Thyroid gland (tissue), 4 donors: Measurements from ENCODE around the gene NPAS1. TPM values are rescaled to one million over a fixed set of nuclear protein-coding genes. Genes with fewer than 3 reads are reported as not detected.

Experiments used
- DNase-seq, 2 donors: peaks; one replicate each; pipeline ENCODE4 v3.0.0-alpha.2; 2019
- H3K27ac ChIP-seq, 3 donors: fragments of 200-600 bp; sonication (generic); 1 replicate in 2 of 3; 2 replicates in 1 of 3; pipeline ENCODE4 v1.5.1; 2016 to 2019; ENCODE audit warnings: mild to moderate bottlenecking in 1 of 3, moderate library complexity in 1 of 3
- H3K27me3 ChIP-seq: fragments of 200-600 bp; sonication (generic); one replicate; pipeline ENCODE4 v1.5.1; 2019
- H3K36me3 ChIP-seq, 2 donors: fragments of 200-600 bp; sonication (generic); one replicate each; pipeline ENCODE4 v1.5.1; 2016 to 2019
- H3K4me1 ChIP-seq, 2 donors: fragments of 200-600 bp; sonication (generic); one replicate each; pipeline ENCODE4 v1.5.1; 2017 to 2019
- H3K4me3 ChIP-seq, 3 donors: fragments of 200-600 bp; sonication (generic); replicated peaks in 1 of 3; 1 replicate in 2 of 3; 2 replicates in 1 of 3; pipeline ENCODE4 v1.5.1; 2016; ENCODE audit warnings: mild to moderate bottlenecking in 1 of 3
- H3K9me3 ChIP-seq: fragments of 200-600 bp; sonication (generic); one replicate; pipeline ENCODE4 v1.5.1; 2017
- CTCF ChIP-seq, 6 experiments: fragments of 200-600 bp in 3 of 6; fragments of 450-650 bp in 3 of 6; sonication (generic) in 3 of 6; IDR thresholded peaks; one replicate each; pipeline ENCODE4 v1.5.1; 2016 to 2019; ENCODE audit warnings: antibody characterized with exemption in 6 of 6, mild to moderate bottlenecking in 2 of 6, inconsistent platforms in 1 of 6, moderate library complexity in 1 of 6
- POLR2A ChIP-seq, 2 donors: fragments of 450-650 bp; IDR thresholded peaks; one replicate each; pipeline ENCODE4 v1.6.1; 2017; ENCODE audit warnings: antibody characterized with exemption in 2 of 2, mild to moderate bottlenecking in 2 of 2, moderate library complexity in 1 of 2
- WGBS, 2 donors: methylation state at CpG; one replicate each; pipeline ENCODE4 v1.1.5; 2017; 5-methylcytosine and 5-hydroxymethylcytosine counted together
- intact Hi-C: fragments of 100-400 bp; cut with DNase I; formaldehyde crosslinking; loops from one replicate; pipeline ENCODE4 v1.15.1; 2023
- total RNA-seq, 4 donors: library from RNA; depleted of rRNA; stranded (reverse); fragments of >200 nt; gene quantifications; one replicate each; pipeline ENCODE4 v1.2.3, GENCODE V29; 2016

Gene NPAS1
- total RNA-seq, 4 donors from 2014 or later: 0.56 to 0.71 TPM; not detected in 2

GRCh38 chr19:47018923-47019322 lies 714 bp upstream of the NPAS1 start:
- WGBS, 2 donors: 42 to 45% methylated on average over 12 of the region's 13 CpGs
- H3K4me1 ChIP-seq: peaks cover 7 to 30% of the 10 kb centered on the region in 2 donors
- no peak overlapping the region for H3K4me3 ChIP-seq
- peaks cover 31% of the 10 kb centered on the region for H3K27me3 ChIP-seq
- no peaks in the 10 kb centered on the region for H3K9me3 ChIP-seq
- no peak overlapping the region for H3K27ac ChIP-seq
- TF ChIP-seq POLR2A (IDR thresholded peaks at IDR 0.05): no peak
- no peaks in the 10 kb centered on the region for H3K36me3 ChIP-seq
- no peak for DNase-seq
- intact Hi-C loops: loop anchor here (10.0 kb wide), 1 partner anchor 226 kb away; no protein-coding TSS in a partner anchor

- intact Hi-C loops: loop anchor here (5.0 kb wide), 1 partner anchor 102 kb away; no protein-coding TSS in a partner anchor
- no peaks in the 10 kb centered on the region for H3K36me3 ChIP-seq
- TF ChIP-seq POLR2A (IDR thresholded peaks at IDR 0.05) (no peak), CTCF (IDR thresholded peaks at IDR 0.05) (no peak)
- H3K9me3 ChIP-seq: no peaks in the 10 kb centered on the region
- peak overlapping the region in 1 of 3 donors; percentile 12 for H3K4me3 ChIP-seq
- no peak for DNase-seq
- peaks cover 7 to 30% of the 10 kb centered on the region in 2 donors for H3K4me1 ChIP-seq
- H3K27me3 ChIP-seq: peaks cover 31% of the 10 kb centered on the region
- WGBS, 2 donors: 1 to 5% methylated on average over 13 to 49 of the region's 62 CpGs
- no peak overlapping the region for H3K27ac ChIP-seq
Observed at GRCh38 chr19:47020132-47020805, 632 bp downstream of the NPAS1 start.

GRCh38 chr19:47020992-47021496 lies 1.4 kb downstream of the NPAS1 start:
- Histone ChIP-seq H3K27ac (no peak overlapping the region), H3K36me3 (no peaks in the 10 kb centered on the region), H3K27me3 (peaks cover 33% of the 10 kb centered on the region), H3K4me3 (peak overlapping the region in 1 of 3 donors; percentile 19), H3K9me3 (no peaks in the 10 kb centered on the region), H3K4me1 (peaks cover 7 to 30% of the 10 kb centered on the region in 2 donors)
- intact Hi-C loops: loop anchor here (5.0 kb wide), 1 partner anchor 101 kb away; no protein-coding TSS in a partner anchor
- TF ChIP-seq CTCF (IDR thresholded peaks at IDR 0.05) (no peak), POLR2A (IDR thresholded peaks at IDR 0.05) (no peak)
- WGBS, 2 donors: 3% methylated on average over 9 of the region's 37 CpGs
- DNase-seq: no peak

- Histone ChIP-seq H3K27ac (no peak overlapping the region), H3K9me3 (no peaks in the 10 kb centered on the region), H3K27me3 (peaks cover 36% of the 10 kb centered on the region), H3K36me3 (no peaks in the 10 kb centered on the region), H3K4me1 (peaks cover 7 to 30% of the 10 kb centered on the region in 2 donors), H3K4me3 (no peak overlapping the region)
- 7 to 15% methylated on average over 6 to 18 of the region's 50 CpGs for WGBS, 2 donors
- intact Hi-C loops: loop anchor here (5.0 kb wide), 1 partner anchor 101 kb away; no protein-coding TSS in a partner anchor
- no peak for TF ChIP-seq CTCF (IDR thresholded peaks at IDR 0.05)
- TF ChIP-seq POLR2A (IDR thresholded peaks at IDR 0.05): no peak
- no peak for DNase-seq
Observed at GRCh38 chr19:47021536-47022139, 2.0 kb downstream of the NPAS1 start.

GRCh38 chr19:47022140-47022536 lies 2.5 kb downstream of the NPAS1 start:
- intact Hi-C loops: loop anchor here (5.0 kb wide), 1 partner anchor 100 kb away; no protein-coding TSS in a partner anchor
- Histone ChIP-seq H3K36me3 (no peaks in the 10 kb centered on the region), H3K9me3 (no peaks in the 10 kb centered on the region), H3K4me3 (no peak overlapping the region), H3K27me3 (peaks cover 36% of the 10 kb centered on the region), H3K27ac (no peak overlapping the region), H3K4me1 (peaks cover 7 to 30% of the 10 kb centered on the region in 2 donors)
- no peak for TF ChIP-seq POLR2A (IDR thresholded peaks at IDR 0.05)
- no peak for TF ChIP-seq CTCF (IDR thresholded peaks at IDR 0.05)
- 40 to 48% methylated on average over 14 of the region's 14 CpGs for WGBS, 2 donors
- DNase-seq: no peak
